ENCODE results near the gene FAM221B. TPM values are rescaled to one million over a fixed set of nuclear protein-coding genes. Genes with fewer than 3 reads are reported as not detected.

FAM221B gene
- total RNA-seq, 1 experiment from 2014 or later = not detected

- no peak for DNase-seq (ENCODE audit: low spot score)
- intact Hi-C loops (cut with micrococcal nuclease; ENCODE audit: unreplicated experiment) = no loop called here
- POLR2A ChIA-PET (ENCODE audit: low non-redundant PET) = no interaction called here
- Histone ChIP-seq H3K27ac (ENCODE audit: low read depth, low read length, poor library complexity, severe bottlenecking) (no peak overlapping the region), H3K4me3 (ENCODE audit: low read depth, low read length, poor library complexity, severe bottlenecking) (no peak overlapping the region), H3K27me3 (replicated peaks; ENCODE audit: insufficient read depth, low read depth, low read length, poor library complexity) (no peaks in the 10 kb centered on the region), H3K9me3 (ENCODE audit: low read depth, low read length, poor library complexity, severe bottlenecking) (no peaks in the 10 kb centered on the region), H3K4me1 (ENCODE audit: insufficient read depth, low read length, poor library complexity, severe bottlenecking) (no peaks in the 10 kb centered on the region), H3K36me3 (ENCODE audit: insufficient read depth, low read length, poor library complexity, severe bottlenecking) (no peaks in the 10 kb centered on the region)
- TF ChIP-seq CTCF (conservative IDR thresholded peaks at IDR 0.05; ENCODE audit: low read depth, low read length) (no peak), EZH2 (IDR thresholded peaks at IDR 0.05; ENCODE audit: borderline replicate concordance, low read depth, low read length, poor library complexity, severe bottlenecking) (no peak)
- CTCF ChIA-PET = interaction anchor here (0.6 kb wide), 1 partner anchor 1279 kb away, joined by 4 read pairs; no protein-coding TSS in a partner anchor
- no TSS peak for BruUV-seq (replicated peaks)
Measured at GRCh38 chr9:35836595-35836994, 8.1 kb upstream of the FAM221B start.

GRCh38 chr9:35835766-35836165 is 7.2 kb upstream of the FAM221B start:
- CTCF ChIA-PET = no interaction called here
- intact Hi-C loops (cut with micrococcal nuclease; ENCODE audit: unreplicated experiment) = no loop called here
- H3K27ac ChIP-seq (ENCODE audit: low read depth, low read length, poor library complexity, severe bottlenecking) = no peak overlapping the region
- H3K27me3 ChIP-seq (replicated peaks; ENCODE audit: insufficient read depth, low read depth, low read length, poor library complexity) = no peaks in the 10 kb centered on the region
- H3K36me3 ChIP-seq (ENCODE audit: insufficient read depth, low read length, poor library complexity, severe bottlenecking) = no peaks in the 10 kb centered on the region
- POLR2A ChIA-PET (ENCODE audit: low non-redundant PET) = no interaction called here
- H3K4me3 ChIP-seq (ENCODE audit: low read depth, low read length, poor library complexity, severe bottlenecking) = no peak overlapping the region
- H3K4me1 ChIP-seq (ENCODE audit: insufficient read depth, low read length, poor library complexity, severe bottlenecking) = no peaks in the 10 kb centered on the region
- BruUV-seq (replicated peaks) = no TSS peak
- TF ChIP-seq CTCF (conservative IDR thresholded peaks at IDR 0.05; ENCODE audit: low read depth, low read length) (no peak), EZH2 (IDR thresholded peaks at IDR 0.05; ENCODE audit: borderline replicate concordance, low read depth, low read length, poor library complexity, severe bottlenecking) (no peak)
- no peaks in the 10 kb centered on the region for H3K9me3 ChIP-seq (ENCODE audit: low read depth, low read length, poor library complexity, severe bottlenecking)
- no peak for DNase-seq (ENCODE audit: low spot score)

GRCh38 chr9:35835216-35835632 is 6.7 kb upstream of the FAM221B start:
- CTCF ChIA-PET = no interaction called here
- H3K9me3 ChIP-seq (ENCODE audit: low read depth, low read length, poor library complexity, severe bottlenecking) = no peaks in the 10 kb centered on the region
- TF ChIP-seq CTCF (conservative IDR thresholded peaks at IDR 0.05; ENCODE audit: low read depth, low read length) (peak; percentile 54), EZH2 (IDR thresholded peaks at IDR 0.05; ENCODE audit: borderline replicate concordance, low read depth, low read length, poor library complexity, severe bottlenecking) (no peak)
- BruUV-seq (replicated peaks) = no TSS peak
- H3K4me1 ChIP-seq (ENCODE audit: insufficient read depth, low read length, poor library complexity, severe bottlenecking) = peaks cover under 1% of the 10 kb centered on the region
- H3K4me3 ChIP-seq (ENCODE audit: low read depth, low read length, poor library complexity, severe bottlenecking) = no peak overlapping the region
- POLR2A ChIA-PET (ENCODE audit: low non-redundant PET) = no interaction called here
- no peak overlapping the region for H3K27ac ChIP-seq (ENCODE audit: low read depth, low read length, poor library complexity, severe bottlenecking)
- no peaks in the 10 kb centered on the region for H3K27me3 ChIP-seq (replicated peaks; ENCODE audit: insufficient read depth, low read depth, low read length, poor library complexity)
- no peaks in the 10 kb centered on the region for H3K36me3 ChIP-seq (ENCODE audit: insufficient read depth, low read length, poor library complexity, severe bottlenecking)
- intact Hi-C loops (cut with micrococcal nuclease; ENCODE audit: unreplicated experiment) = no loop called here
- DNase-seq (ENCODE audit: low spot score) = no peak
